Thyroid gland (tissue), 4 donors: ENCODE measurements around the gene PDE3B.

Source experiments
- POLR2A ChIP-seq, 2 donors: fragments of 450-650 bp; IDR thresholded peaks; one replicate each; pipeline ENCODE4 v1.6.1; 2017; ENCODE audit warnings: antibody characterized with exemption in 2 of 2, mild to moderate bottlenecking in 2 of 2, moderate library complexity in 1 of 2
- TF ChIP-seq, protein P1 (sequence below), 6 experiments: fragments of 200-600 bp in 3 of 6; fragments of 450-650 bp in 3 of 6; sonication (generic) in 3 of 6; IDR thresholded peaks; one replicate each; pipeline ENCODE4 v1.5.1; 2016 to 2019; ENCODE audit warnings: antibody characterized with exemption in 6 of 6, mild to moderate bottlenecking in 2 of 6, inconsistent platforms in 1 of 6, moderate library complexity in 1 of 6

DNA sequence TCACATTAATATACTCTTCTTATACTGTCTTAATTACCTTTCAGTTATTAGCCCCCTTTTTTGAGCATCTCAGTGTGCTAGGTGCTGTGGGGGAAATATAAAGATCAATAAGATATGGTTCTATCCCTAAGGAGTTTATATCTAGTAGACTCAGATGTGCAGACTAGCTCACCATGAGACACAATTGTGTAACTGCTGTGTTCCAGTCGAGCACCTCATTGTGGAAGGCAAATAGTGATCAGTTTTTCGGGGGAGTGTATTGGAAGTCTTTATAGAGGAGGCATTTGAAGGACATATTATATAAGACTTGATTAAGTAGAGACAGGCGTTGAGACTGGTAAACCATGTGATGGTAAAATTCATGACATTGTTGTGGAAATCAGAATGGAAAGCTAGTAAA lies 11.8 kb downstream of the PDE3B start:
- TF ChIP-seq, protein P1, sequence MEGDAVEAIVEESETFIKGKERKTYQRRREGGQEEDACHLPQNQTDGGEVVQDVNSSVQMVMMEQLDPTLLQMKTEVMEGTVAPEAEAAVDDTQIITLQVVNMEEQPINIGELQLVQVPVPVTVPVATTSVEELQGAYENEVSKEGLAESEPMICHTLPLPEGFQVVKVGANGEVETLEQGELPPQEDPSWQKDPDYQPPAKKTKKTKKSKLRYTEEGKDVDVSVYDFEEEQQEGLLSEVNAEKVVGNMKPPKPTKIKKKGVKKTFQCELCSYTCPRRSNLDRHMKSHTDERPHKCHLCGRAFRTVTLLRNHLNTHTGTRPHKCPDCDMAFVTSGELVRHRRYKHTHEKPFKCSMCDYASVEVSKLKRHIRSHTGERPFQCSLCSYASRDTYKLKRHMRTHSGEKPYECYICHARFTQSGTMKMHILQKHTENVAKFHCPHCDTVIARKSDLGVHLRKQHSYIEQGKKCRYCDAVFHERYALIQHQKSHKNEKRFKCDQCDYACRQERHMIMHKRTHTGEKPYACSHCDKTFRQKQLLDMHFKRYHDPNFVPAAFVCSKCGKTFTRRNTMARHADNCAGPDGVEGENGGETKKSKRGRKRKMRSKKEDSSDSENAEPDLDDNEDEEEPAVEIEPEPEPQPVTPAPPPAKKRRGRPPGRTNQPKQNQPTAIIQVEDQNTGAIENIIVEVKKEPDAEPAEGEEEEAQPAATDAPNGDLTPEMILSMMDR (IDR thresholded peaks at IDR 0.05), result no peak
- TF ChIP-seq POLR2A (IDR thresholded peaks at IDR 0.05), result no peak
